Measurements from ENCODE around the gene CCM2. TPM values are rescaled to one million over a fixed set of nuclear protein-coding genes. Genes with fewer than 3 reads are reported as not detected.

The CCM2 gene
- total RNA-seq, 2 experiments from 2014 or later, result 58.9 to 89.1 TPM

- Histone ChIP-seq H3K9me3 (ENCODE audit: low read length) (no peaks in the 10 kb centered on the region), H3K9me2 (ENCODE audit: insufficient read depth, low read length) (no peaks in the 10 kb centered on the region), H3K4me3 (ENCODE audit: low read depth, low read length, poor library complexity, severe bottlenecking) (no peak overlapping the region), H3K36me3 (ENCODE audit: insufficient read depth, low read length) (peaks cover 83% of the 10 kb centered on the region), H3K27ac (ENCODE audit: low read depth, low read length, poor library complexity, severe bottlenecking) (no peak overlapping the region), H3K4me2 (ENCODE audit: low read length) (no peak overlapping the region), H4K20me1 (ENCODE audit: insufficient read depth, low read length) (peaks cover 19% of the 10 kb centered on the region; the same call in 1 of the 2 replicates), H3K4me1 (ENCODE audit: insufficient read depth, low read length, poor library complexity, severe bottlenecking) (peaks cover 4% of the 10 kb centered on the region), H3K79me2 (ENCODE audit: insufficient read depth, low read depth, low read length) (peaks cover 73% of the 10 kb centered on the region), H2AFZ (ENCODE audit: low read length) (no peak overlapping the region)
- TF ChIP-seq CTCF (conservative IDR thresholded peaks at IDR 0.05; ENCODE audit: low read length), result no peak
- TF ChIP-seq EZH2phosphoT487 (IDR thresholded peaks at IDR 0.05; ENCODE audit: borderline replicate concordance, low read depth, low read length), result no peak
- no peak for DNase-seq (ENCODE audit: low spot score)
- CTCF ChIA-PET (ENCODE audit: unreplicated experiment), result no interaction called here
- POLR2A ChIA-PET, result interaction anchor here (0.6 to 2.1 kb wide), 7 partner anchors 9 to 125 kb away, joined by 3 to 10 read pairs (median 4); no protein-coding TSS in a partner anchor
- intact Hi-C loops (cut with micrococcal nuclease; ENCODE audit: unreplicated experiment), result no loop called here
- no TSS peak for BruUV-seq (replicated peaks)
Observed at GRCh38 chr7:45035893-45036292, 35.9 kb downstream of the CCM2 start.

- BruUV-seq (replicated peaks), result no TSS peak
- TF ChIP-seq EZH2phosphoT487 (IDR thresholded peaks at IDR 0.05; ENCODE audit: borderline replicate concordance, low read depth, low read length), result no peak
- no peak for TF ChIP-seq CTCF (conservative IDR thresholded peaks at IDR 0.05; ENCODE audit: low read length)
- peaks cover 69% of the 10 kb centered on the region for H3K79me2 ChIP-seq (ENCODE audit: insufficient read depth, low read depth, low read length)
- H3K4me1 ChIP-seq (ENCODE audit: insufficient read depth, low read length, poor library complexity, severe bottlenecking), result peaks cover 4% of the 10 kb centered on the region
- no peak for DNase-seq (ENCODE audit: low spot score)
- no peak overlapping the region for H3K4me3 ChIP-seq (ENCODE audit: low read depth, low read length, poor library complexity, severe bottlenecking)
- H4K20me1 ChIP-seq (ENCODE audit: insufficient read depth, low read length), result peaks cover 19% of the 10 kb centered on the region; the same call in 1 of the 2 replicates
- H3K27ac ChIP-seq (ENCODE audit: low read depth, low read length, poor library complexity, severe bottlenecking), result no peak overlapping the region
- no peaks in the 10 kb centered on the region for H3K9me2 ChIP-seq (ENCODE audit: insufficient read depth, low read length)
- H2AFZ ChIP-seq (ENCODE audit: low read length), result no peak overlapping the region
- intact Hi-C loops (cut with micrococcal nuclease; ENCODE audit: unreplicated experiment), result no loop called here
- CTCF ChIA-PET (ENCODE audit: unreplicated experiment), result no interaction called here
- peaks cover 84% of the 10 kb centered on the region for H3K36me3 ChIP-seq (ENCODE audit: insufficient read depth, low read length)
- H3K9me3 ChIP-seq (ENCODE audit: low read length), result no peaks in the 10 kb centered on the region
- POLR2A ChIA-PET, result interaction anchor here (0.6 to 2.1 kb wide), 7 partner anchors 9 to 125 kb away, joined by 3 to 10 read pairs (median 4); no protein-coding TSS in a partner anchor
- no peak overlapping the region for H3K4me2 ChIP-seq (ENCODE audit: low read length)
Observed at GRCh38 chr7:45036317-45036716, 36.3 kb downstream of the CCM2 start.

GRCh38 chr7:45036796-45037195 is 36.8 kb downstream of the CCM2 start:
- Histone ChIP-seq H3K9me2 (ENCODE audit: insufficient read depth, low read length) (no peaks in the 10 kb centered on the region), H3K27ac (ENCODE audit: low read depth, low read length, poor library complexity, severe bottlenecking) (no peak overlapping the region), H2AFZ (ENCODE audit: low read length) (no peak overlapping the region), H3K79me2 (ENCODE audit: insufficient read depth, low read depth, low read length) (peaks cover 64% of the 10 kb centered on the region), H3K4me2 (ENCODE audit: low read length) (no peak overlapping the region), H4K20me1 (ENCODE audit: insufficient read depth, low read length) (peaks cover 19% of the 10 kb centered on the region; the same call in 1 of the 2 replicates), H3K4me3 (ENCODE audit: low read depth, low read length, poor library complexity, severe bottlenecking) (no peak overlapping the region), H3K9me3 (ENCODE audit: low read length) (no peaks in the 10 kb centered on the region), H3K36me3 (ENCODE audit: insufficient read depth, low read length) (peaks cover 84% of the 10 kb centered on the region), H3K4me1 (ENCODE audit: insufficient read depth, low read length, poor library complexity, severe bottlenecking) (peaks cover 4% of the 10 kb centered on the region)
- POLR2A ChIA-PET, result interaction anchor here (0.6 to 2.1 kb wide), 5 partner anchors 9 to 126 kb away, joined by 3 to 10 read pairs (median 4); no protein-coding TSS in a partner anchor
- intact Hi-C loops (cut with micrococcal nuclease; ENCODE audit: unreplicated experiment), result no loop called here
- no TSS peak for BruUV-seq (replicated peaks)
- CTCF ChIA-PET (ENCODE audit: unreplicated experiment), result interaction anchor here (0.6 kb wide), 1 partner anchor 78 kb away, joined by 3 read pairs; no protein-coding TSS in a partner anchor
- no peak for TF ChIP-seq CTCF (conservative IDR thresholded peaks at IDR 0.05; ENCODE audit: low read length)
- no peak for DNase-seq (ENCODE audit: low spot score)
